Activated effector memory CD4-positive, alpha-beta T cell treated with Interleukin-2 at 50 U/mL for 16 hours (primary cell): ENCODE results near the gene FOXP1.

Source experiments
- DNase-seq: peaks from one replicate; pipeline ENCODE4 v3.0.0-alpha.2; 2020

The FOXP1 gene

DNA sequence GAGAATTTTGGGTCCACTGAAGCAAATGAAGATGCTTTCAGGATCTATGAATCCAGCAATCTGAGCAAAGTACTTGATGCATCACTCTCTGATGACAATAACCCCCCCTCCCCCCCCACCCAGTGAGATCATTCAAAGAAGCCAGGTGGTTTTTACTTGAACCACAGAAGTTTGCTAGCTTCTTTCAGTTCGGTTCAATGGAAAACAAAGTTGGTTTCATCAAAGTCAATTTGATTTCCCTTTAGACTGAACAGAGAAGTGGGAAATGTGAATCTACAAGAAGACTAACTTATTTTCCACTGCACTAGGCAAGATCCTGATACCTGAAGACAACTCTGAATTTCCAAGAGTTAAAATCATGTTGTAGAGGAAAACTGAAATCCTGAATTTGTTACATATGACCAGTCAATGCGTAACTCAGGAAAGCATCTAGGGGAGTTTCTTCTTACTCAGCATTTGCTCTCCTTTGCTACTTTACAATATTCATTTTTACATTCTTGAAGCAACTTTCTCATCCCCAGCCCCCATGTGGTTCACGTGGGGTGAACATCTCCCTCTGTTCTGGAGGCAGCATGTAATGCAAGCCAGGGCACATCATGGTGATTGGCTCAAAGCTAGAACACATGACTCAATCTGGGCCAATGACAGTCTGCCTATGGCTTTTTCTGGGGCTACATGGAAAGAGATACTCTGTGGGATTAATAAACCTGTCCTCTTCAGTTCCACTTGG is 572.6 kb downstream of the FOXP1 start:
- peak; percentile 12 for DNase-seq

DNA sequence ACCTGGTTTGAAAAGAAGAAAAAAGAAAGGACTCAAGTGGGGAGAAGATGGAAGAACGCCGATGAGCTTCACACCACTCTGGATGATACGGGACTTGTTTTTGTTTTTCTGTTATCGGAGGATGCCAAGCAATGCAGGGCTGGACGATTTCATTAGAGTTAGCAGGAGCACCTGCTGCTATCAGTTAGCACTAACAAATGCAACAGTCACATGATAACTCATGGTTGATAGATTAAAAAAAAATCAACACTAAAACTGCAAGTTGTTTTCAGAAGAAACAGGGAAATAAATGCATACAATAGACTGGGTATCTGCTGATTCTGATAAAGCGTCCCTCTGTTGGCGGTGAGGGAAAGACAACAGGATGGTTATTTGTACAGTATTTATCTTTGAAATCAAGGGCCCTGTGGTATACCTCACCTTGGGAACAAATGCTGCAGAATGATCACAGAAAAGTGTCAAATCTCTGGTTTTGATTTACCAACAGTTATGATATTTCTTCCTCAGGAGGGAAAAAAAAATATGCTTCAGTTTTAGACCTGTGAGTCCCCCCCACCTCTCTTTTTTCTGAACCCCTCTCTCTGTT is 575.1 kb downstream of the FOXP1 start:
- no peak for DNase-seq

DNA sequence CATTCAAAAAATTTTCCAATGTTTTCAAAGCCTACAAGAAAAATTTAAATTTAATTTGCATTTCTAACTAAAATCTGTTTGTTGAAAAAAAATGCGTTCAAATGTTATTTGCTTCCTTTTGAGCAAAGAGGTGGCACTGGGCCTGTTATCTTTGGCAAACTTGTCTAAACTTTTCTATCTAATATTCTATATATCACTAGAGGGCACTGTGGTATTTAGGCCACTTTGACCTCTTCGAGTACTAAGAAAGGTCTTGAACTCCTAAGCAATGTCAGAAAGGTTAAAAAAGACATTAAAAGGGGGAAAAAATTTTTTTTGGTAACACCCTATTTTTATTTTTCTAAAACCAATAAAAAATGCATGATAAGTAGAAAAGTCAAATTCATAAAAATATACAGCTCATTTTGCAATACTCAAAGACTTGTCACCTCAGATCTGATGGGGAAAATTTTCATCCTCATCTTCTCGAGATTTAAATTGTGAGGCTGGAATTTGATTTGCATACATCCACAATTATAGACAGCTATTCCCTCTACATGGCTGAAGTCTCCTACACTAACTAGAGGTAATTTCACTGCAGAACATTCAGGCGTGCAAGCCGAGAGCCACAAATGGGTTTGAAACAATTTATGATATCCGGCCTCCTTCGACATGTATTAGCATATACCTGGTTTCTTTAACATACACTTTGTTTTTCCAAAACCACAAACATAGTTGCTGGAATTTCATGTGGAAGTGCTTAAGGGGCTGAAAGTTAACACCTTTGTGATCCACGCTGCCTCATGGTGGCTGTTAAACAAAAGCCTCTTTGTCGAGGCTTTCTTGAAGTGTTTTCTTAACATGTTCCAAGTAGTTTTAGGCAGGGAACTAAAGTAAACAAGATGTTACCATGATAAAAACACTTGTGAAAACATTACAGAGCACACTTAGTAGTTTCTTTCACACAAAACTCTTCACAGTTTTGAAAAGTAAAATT is 576.4 kb downstream of the FOXP1 start:
- no peak for DNase-seq

DNA sequence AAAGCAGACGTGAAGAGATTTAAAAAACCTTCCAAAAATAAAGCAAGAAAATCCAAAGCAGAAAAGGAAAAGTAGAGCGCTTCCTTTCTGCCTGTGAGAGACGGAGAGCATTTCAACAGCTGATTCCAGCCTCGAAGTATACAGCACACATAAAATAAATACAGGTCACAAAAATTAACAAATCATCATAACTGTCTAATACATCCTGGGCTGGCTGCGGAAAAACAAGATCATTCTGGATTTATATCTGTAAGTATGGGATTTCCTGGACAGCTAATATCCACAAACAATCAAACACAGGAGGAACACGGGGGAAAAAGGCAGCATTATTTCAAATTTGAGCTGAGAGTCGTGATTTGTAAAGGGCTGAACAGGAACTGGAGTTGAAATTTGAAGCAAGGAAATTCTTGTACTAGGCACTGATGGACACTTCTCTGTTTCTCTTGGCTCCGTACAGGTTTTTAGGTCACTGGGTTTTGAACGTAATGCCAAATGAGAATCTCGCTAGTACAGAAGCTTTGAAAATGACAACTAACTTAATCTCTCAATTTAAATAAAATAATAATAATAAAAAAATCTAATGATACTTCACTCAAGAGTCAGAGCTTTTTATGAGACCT is 577.7 kb downstream of the FOXP1 start:
- DNase-seq, result no peak

DNA sequence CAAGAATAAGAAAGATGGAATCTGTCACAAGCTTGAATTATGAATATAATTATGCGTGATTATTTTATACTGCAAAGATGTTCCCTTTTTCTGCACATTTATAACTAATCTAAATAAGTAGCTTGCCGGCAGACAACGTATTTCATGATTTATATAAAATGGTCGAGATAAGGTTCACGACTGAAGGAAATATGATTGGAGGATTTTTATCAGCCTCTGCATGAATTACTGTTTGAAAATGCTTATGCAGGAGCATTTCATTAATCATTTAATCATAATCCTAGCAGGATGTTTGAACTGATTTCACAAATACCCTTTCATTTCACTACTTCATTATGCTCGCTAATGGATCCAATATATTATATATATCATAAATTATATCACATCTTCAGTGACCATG is 580.0 kb downstream of the FOXP1 start:
- no peak for DNase-seq

DNA sequence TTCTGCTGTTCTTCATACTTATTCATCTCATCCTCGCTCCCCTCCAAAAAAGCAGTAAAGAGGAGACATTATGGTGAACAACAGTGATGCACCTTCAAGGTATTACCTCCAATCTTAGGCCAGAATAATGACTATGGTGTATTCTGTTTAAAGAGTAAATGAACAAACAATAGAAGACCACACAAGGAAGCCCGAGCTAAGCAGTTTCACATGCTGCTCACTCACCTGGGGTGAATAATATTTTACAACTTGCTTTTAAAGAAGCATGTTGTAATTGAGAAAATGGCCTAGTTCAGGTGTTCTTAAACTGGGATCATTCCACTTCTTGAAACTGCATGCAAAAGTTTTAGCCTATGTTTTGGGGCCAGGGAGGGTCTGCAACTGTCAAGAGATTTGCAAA is 581.2 kb downstream of the FOXP1 start:
- DNase-seq, result no peak

DNA sequence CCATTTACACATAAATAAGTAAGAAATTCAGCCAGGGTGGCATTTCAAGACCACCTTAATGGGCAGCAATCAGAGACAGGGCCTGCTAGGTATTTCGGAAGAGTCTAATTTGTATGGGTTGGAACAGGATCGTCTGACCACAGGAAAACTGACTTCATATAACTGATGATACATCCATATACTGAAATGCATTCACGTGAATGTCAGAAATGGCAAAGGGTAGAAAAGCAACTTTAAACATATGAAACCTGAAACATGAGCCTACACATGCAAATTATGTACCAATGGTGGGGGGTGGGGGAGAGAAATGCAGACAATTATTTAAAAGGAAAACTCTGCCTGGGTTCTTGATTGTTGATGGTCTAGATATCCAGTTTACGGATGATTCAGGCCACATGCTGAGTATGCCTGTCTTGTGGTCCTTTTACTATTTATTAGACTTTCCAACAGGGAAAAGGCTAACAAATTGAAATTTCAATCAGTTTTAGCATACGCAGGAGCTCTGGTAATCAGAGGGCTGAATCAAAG is 582.2 kb downstream of the FOXP1 start:
- DNase-seq, result no peak

DNA sequence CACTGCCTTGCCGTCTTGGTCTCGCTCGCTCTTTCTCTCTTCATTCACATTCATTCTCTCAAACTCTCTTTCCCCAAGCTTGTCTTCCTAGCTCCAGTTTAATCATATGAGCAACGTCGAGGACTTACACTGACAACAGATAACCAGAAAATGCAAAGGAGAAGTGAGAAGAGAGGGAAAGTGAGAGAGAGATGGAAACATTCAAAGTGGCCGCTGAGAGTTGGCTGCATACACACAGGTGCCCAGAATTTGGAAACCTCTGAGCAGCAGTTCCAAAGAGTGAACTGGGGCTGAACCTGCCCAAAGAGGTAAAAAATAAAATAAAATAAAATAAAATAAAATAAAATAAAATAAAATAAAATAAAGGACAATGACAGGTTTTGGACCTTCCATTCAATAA is 583.0 kb downstream of the FOXP1 start:
- DNase-seq, result no peak

DNA sequence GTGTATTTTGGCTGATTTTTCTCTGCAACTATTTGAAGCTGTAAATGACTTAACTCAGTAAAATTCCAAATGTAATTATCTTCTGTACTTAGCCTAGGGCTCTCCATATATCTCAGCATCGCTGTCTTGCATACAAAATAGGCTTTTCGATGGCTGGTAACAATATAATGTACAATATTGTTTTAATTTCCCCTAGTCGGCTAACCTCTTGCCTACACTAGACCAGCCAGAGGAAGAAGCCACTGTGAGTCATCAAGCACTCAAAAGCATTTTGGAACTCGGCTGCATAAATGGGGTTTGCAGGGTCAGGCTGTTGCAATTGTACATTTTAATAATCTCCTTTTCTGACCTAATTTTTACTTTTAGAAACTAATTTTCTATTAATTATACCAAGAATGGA is 583.8 kb downstream of the FOXP1 start:
- DNase-seq, result no peak

DNA sequence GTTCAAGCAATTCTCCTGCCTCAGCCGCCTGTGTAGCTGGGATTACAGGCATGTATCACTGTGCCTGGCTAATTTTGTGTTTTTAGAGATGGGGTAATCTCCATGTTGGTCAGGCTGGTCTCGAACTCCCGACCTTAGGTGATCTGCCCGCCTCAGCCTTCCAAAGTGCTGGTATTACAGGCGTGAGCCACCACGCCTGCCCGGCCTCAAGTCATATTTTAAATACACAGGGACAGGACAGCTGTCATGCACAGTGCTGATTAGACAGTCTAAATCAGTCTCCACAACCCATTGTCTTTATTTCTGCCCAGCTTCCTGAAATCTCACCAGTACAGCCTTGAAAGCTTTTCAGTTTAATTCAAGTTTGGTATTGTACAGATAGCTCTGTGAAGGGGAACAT is 587.4 kb downstream of the FOXP1 start:
- DNase-seq, result no peak

DNA sequence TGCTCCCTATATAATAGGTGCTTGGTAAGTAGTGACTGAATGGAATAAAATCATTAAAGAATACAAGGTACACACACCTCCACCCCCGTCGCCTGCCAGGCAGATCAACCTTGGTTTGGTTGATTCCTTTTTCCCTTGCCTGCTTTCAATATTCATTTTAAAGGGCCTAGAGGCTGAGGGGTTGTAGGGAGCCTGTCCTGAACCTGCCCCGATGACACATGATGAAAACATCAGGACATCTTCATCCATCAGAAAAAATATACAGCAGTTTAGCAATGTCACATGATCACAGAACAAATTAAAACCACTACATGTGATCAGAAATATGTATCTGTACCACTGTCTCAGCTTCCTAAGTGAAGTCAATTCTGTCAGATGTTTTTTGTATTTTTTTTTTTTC is 588.9 kb downstream of the FOXP1 start:
- no peak for DNase-seq

DNA sequence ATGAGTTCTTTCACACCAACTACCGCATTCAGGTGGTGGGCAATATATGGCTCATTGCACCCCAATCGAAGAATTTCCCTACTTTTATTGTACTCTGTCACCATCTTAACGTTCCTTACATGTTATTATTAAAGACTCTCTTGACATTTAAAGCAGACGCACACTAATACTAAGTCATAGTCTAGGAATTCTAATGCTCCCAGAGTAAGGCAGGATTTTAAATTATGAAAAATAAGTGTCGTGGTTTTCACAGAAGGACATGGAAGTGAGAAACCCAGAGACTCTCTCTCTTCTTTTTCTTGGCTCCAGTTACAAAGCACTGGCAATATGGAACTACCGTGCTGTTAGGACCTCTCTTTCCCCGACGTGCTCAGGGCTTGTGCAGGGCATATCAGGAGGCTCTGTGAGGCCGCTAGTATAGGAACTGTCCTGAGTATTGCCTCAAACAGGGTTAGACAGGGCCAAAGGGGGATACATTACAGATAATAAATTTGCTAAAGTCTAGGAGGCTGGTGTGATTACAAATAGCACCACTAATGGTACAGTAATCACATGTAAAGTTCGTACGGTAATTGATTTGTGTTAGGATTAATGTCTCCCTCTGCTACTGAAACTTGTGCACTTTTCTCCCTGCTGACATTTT is 590.8 kb downstream of the FOXP1 start:
- DNase-seq, result no peak

DNA sequence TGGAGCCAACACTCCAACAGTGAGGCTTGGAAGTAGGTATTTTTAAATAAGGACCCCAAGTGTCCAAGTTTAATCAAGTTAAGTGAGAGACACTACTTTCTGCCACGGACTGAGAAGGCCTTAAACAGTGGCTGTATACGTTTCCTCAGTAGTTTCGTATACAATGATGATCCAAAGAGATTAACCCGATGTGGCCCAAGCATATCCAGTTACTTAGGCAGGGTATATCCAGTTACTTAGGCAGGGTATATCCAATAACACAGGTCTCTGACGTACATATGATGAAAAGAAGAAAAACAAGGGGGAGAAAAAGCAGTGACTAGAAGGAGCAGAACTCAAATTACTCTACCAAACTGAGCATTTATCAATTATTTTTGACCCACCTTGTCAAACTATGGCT is 591.4 kb downstream of the FOXP1 start:
- DNase-seq, result no peak

DNA sequence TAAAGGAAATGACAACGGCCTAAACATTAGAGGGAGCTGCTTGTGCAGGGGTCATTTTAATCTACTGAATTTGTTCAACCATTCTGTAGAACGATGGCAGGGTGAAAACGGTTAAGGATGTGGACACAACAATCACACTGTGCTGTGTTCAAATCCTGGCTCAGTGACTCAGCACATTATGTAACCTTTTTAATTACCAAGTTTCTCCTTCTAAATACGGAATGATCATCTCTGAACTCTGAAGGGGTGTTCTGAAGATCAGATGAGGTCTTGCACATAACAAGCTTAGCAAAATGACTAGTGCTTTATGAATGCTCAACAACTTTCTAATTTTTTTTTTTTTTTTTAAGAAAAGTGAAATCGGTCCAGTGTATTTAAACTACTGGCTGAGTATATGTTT is 592.8 kb downstream of the FOXP1 start:
- DNase-seq, result no peak

DNA sequence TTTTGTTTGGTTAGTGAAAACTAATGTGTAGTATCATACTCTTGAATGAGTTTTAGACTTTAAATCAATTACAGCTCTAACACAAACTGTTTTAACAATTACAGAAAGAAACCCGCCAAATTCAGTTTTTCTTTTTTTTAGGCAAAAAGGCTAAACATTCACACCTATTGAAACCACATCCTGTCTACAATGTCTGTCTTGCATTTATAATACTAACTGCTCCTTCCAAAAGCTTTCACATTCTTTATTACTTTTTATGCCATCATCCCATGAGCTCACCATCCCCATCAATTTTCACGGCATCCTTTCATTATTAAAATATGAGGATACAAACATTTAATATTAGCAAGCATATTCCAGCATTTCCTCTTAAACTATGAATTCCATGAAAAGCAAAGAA is 593.3 kb downstream of the FOXP1 start:
- DNase-seq, result no peak

DNA sequence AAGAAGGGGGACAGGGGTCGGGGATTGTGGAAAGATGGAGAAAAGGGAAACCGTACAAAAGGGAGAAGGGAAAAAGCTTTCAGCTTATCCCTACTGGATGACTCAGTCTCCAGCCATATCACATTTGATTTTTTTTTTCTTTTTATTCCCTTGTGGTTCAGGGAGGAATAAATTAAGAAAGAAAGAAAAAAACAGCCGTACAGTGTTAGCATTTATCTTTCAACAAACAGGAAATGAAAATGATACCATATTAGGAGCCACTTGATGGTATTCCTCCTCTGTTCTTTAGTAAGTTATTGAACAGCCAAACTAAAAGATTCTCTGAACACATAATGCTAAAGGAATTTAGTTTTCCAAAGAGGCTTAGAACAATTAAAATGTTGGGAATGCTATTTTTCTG is 594.4 kb downstream of the FOXP1 start:
- no peak for DNase-seq

DNA sequence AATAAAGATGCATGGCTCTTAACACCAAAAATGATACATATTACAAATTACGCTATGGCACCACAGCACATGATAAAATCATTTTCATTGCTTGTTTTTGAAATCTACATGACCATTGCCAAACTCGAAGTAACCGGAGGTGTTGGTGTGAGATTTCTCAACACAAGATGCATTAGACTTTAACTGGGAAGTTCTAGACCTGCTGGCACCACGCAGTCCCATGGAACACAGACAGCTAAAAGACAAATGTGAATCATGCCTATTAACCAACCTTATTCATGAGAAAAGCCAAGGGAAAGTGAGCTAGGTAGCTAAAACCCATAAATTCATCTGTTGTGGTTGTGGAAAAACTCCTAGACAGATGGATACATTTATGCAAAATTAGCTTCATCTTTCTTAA is 595.4 kb downstream of the FOXP1 start:
- DNase-seq, result no peak

DNA sequence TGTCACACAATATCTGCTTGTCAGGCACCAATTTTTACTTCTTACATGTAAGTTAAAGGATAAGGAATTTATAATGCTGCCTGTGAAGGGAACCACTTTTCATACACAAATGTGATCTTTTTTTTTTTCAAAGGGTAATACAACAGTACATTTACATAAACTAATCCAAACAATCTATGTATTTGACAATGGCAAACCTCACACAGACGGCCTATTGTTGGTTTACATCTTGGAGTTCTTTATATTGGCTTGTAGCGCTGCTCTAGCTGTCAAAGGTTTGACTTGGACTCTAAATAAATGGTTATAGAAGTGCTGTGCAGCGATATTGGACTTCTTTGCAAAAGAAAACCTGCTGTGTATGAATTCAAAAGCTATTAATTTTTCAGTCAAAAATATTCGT is 598.0 kb downstream of the FOXP1 start:
- no peak for DNase-seq

DNA sequence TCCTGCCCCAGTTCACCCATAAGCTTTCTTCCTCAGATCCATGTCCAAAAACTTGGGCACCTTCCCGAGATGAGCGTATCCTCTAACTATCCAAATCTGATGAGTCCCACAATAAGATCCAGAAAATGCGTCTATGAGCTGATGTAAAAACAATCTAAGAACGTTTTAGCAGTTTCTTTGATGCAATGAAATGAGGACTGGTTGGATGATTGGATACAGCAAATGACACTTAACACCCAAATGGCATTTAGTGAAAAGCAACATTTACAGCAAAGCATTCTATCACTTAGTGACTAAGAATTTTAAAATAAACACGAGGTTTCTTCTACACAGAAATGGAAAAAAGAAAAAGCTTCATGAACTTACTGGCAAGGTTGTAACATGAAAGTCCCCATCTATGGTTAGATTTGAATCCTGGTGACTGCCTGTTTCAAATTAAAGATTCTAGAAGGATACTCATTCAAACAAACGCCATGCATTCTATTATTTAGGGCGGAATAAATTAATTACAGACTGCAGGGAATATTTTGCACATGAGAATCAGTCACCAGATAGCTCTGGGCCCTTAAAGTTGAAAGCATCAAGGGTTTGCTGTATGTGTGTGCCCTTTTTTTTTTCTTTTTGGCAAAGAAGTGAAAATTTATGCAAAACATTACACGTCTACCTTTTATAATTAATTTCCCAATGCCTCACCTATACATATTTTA is 598.6 kb downstream of the FOXP1 start:
- DNase-seq, result no peak

DNA sequence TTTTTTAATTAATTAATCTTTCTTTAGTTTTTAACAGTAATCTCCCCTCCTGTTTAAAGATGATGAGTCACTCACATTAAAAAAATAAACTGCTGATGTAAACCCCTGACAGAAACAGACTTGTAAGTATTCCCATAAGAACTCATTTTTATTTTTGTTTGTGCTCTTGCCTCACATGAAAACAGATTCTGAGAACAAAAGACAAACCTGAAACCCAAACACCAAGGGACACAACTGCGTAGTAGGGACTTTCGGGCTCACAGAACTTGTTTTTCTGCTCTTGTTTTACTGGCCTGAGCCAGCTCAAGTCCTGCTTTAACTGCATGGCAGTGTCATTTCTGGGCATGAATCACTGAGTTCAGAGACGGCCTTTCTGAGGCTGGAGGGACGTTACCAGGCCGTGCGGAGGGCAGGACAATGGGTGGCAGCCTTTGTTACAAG is 600.8 kb downstream of the FOXP1 start:
- no peak for DNase-seq

DNA sequence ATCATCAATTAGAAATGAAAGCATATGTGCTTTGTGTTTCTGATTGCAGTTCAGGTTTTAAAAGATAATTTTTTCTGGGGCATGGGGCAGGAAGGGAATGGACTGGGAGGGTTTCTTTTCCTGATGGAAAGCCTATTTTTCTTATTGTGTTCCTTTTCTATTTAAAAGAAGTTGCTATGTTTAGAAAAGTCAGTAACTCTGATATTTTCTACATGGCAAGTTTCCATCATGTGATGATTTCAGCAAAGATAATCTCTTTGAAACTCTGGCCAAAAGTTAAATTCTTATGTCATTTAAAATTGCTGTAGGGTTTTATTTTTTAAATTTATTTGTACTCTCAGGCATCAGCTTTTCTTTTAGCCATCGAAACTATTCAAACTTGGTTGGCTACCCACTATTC is 601.2 kb downstream of the FOXP1 start:
- no peak for DNase-seq
